Measurements from ENCODE around the gene TGIF2. TPM values are rescaled to one million over a fixed set of nuclear protein-coding genes. Genes with fewer than 3 reads are reported as not detected.

TGIF2 gene
- total and polyA plus RNA-seq, 9 of the 15 experiments (the other 6 are each of a cell fraction or from before 2014, with no cell fraction given), result 6.8 to 27.8 (median 15.7) TPM

- Histone ChIP-seq H2AFZ (ENCODE audit: low read depth, low read length) (no peak overlapping the region), H3K4me3 (no peak overlapping the region)
- POLR2A ChIA-PET, result interaction anchor here (0.7 to 0.8 kb wide), 2 partner anchors 9 to 15 kb away, joined by 3 to 5 read pairs; no protein-coding TSS in a partner anchor
- 0 out of 2 replicates have a peak, but pooled peaks have one; percentile 17 for TF ChIP-seq BCOR (IDR thresholded peaks at IDR 0.05)
- peak; percentile 36 for TF ChIP-seq RBM25 (IDR thresholded peaks at IDR 0.05; ENCODE audit: low read depth, low read length, severe bottlenecking)
- TF ChIP-seq NKRF (IDR thresholded peaks at IDR 0.05; ENCODE audit: borderline replicate concordance), result no peak
- TF ChIP-seq MXD1 (CRISPR knock-in tag; IDR thresholded peaks at IDR 0.05; ENCODE audit: borderline replicate concordance, poor library complexity, severe bottlenecking), result no peak
- peak; percentile 62 for TF ChIP-seq NFIC (IDR thresholded peaks at IDR 0.05)
- no peak for TF ChIP-seq RREB1 (CRISPR knock-in tag; IDR thresholded peaks at IDR 0.05)
- TF ChIP-seq TSHZ1 (CRISPR knock-in tag; IDR thresholded peaks at IDR 0.05), result no peak
Observed at GRCh38 chr20:36544134-36545018, 29.0 kb upstream of the TGIF2 start.

More at GRCh38 chr20:36544134-36545018, 29.0 kb upstream of the TGIF2 start:
- no peaks in the 10 kb centered on the region for H3K27me3 ChIP-seq (ENCODE audit: control insufficient read depth in 2 of 2, insufficient read depth in 2 of 2, low read length in 2 of 2)
- H3K4me2 ChIP-seq (ENCODE audit: insufficient read depth, low read length), result no peak overlapping the region
- H3K9ac ChIP-seq (ENCODE audit: insufficient read depth in 1 of 2, low read depth in 2 of 2, low read length in 2 of 2), result peak overlapping the region in 1 of 2 experiments; percentile 71; a peak in 2 of 4 replicates
- H4K20me1 ChIP-seq (replicated peaks; ENCODE audit: control insufficient read depth, insufficient read depth, low read length), result no peaks in the 10 kb centered on the region
- no peak overlapping the region for H3K27ac ChIP-seq (ENCODE audit: extremely low read depth, low read depth, low read length)
- in situ Hi-C loops (cut with MboI) (loop anchor here (10.0 kb wide), 1 partner anchor 1470 kb away; no protein-coding TSS in a partner anchor), intact Hi-C loops (cut with micrococcal nuclease) (loop anchor here (10.0 kb wide), 1 partner anchor 110 kb away; no protein-coding TSS in a partner anchor)
- WGBS (ENCODE audit: insufficient coverage, low coverage, missing lambda C conversion rate), result 68% methylated on average over 11 of the region's 15 CpGs
- H3K9me1 ChIP-seq (ENCODE audit: control insufficient read depth, insufficient read depth, low read length), result no peaks in the 10 kb centered on the region
- ATAC-seq (no peak), FAIRE-seq (no peak), DNase-seq (ENCODE audit: extremely low read depth in 1 of 4, low spot score in 3 of 4) (no peak)
- no TSS peak for BruUV-seq (replicated peaks)
- H3K4me1 ChIP-seq (replicated peaks in 1 of 2; ENCODE audit: control insufficient read depth in 2 of 2, insufficient read depth in 2 of 2, low read length in 2 of 2), result peaks cover 0 to 50% of the 10 kb centered on the region in 2 experiments; a peak in 3 of 5 replicates
- H3K9me3 ChIP-seq (replicated peaks; ENCODE audit: control insufficient read depth, insufficient read depth, low read depth, low read length), result no peaks in the 10 kb centered on the region
- H3K79me2 ChIP-seq (ENCODE audit: control insufficient read depth, insufficient read depth, low read length), result no peaks in the 10 kb centered on the region
- CTCF ChIA-PET (ENCODE audit: low intra/inter-chr PET ratio), result no interaction called here
- no peaks in the 10 kb centered on the region for H3K36me3 ChIP-seq (ENCODE audit: control insufficient read depth, insufficient read depth, low read length)

All from K562 (cell line).